ENCODE results near the gene TMEM119.

TMEM119 gene

GRCh38 chr12:108597559-108598471 lies at the start of gene TMEM119:
TSS of gene TMEM119 (minus strand) at chr12:108598084. CDS start at chr12:108592383, 5,701 bp downstream.
- DNase-seq, result no peak

GRCh38 chr12:108646600-108647579 lies 49.0 kb upstream of the TMEM119 start:
- DNase-seq, result no peak

- DNase-seq, result no peak
Measured at GRCh38 chr12:108645686-108646599, 48.1 kb upstream of the TMEM119 start.

GRCh38 chr12:108644811-108645120 lies 46.9 kb upstream of the TMEM119 start:
- no peak for DNase-seq

GRCh38 chr12:108643941-108644810 lies 46.3 kb upstream of the TMEM119 start:
- DNase-seq, result no peak

GRCh38 chr12:108642899-108643654 lies 45.2 kb upstream of the TMEM119 start:
- DNase-seq, result no peak

GRCh38 chr12:108642269-108642870 lies 44.5 kb upstream of the TMEM119 start:
- no peak for DNase-seq

GRCh38 chr12:108641446-108642268 lies 43.8 kb upstream of the TMEM119 start:
- no peak for DNase-seq

- no peak for DNase-seq
Measured at GRCh38 chr12:108640802-108641445, 43.0 kb upstream of the TMEM119 start.

GRCh38 chr12:108638997-108639822 lies 41.3 kb upstream of the TMEM119 start:
- DNase-seq, result no peak

GRCh38 chr12:108638141-108638827 lies 40.4 kb upstream of the TMEM119 start:
- DNase-seq, result no peak

GRCh38 chr12:108637222-108637971 lies 39.5 kb upstream of the TMEM119 start:
- DNase-seq, result no peak

GRCh38 chr12:108635997-108636808 lies 38.3 kb upstream of the TMEM119 start:
- no peak for DNase-seq

- DNase-seq, result peak; percentile 68
Measured at GRCh38 chr12:108635201-108635996, 37.5 kb upstream of the TMEM119 start.

- peak; percentile 74 for DNase-seq
Measured at GRCh38 chr12:108634341-108634751, 36.5 kb upstream of the TMEM119 start.
